ENCODE results near the gene RARB. TPM values are rescaled to one million over a fixed set of nuclear protein-coding genes. Genes with fewer than 3 reads are reported as not detected.

The RARB gene
- total and polyA plus RNA-seq, 10 donors: 1.5 to 13.0 (median 7.5) TPM

DNA sequence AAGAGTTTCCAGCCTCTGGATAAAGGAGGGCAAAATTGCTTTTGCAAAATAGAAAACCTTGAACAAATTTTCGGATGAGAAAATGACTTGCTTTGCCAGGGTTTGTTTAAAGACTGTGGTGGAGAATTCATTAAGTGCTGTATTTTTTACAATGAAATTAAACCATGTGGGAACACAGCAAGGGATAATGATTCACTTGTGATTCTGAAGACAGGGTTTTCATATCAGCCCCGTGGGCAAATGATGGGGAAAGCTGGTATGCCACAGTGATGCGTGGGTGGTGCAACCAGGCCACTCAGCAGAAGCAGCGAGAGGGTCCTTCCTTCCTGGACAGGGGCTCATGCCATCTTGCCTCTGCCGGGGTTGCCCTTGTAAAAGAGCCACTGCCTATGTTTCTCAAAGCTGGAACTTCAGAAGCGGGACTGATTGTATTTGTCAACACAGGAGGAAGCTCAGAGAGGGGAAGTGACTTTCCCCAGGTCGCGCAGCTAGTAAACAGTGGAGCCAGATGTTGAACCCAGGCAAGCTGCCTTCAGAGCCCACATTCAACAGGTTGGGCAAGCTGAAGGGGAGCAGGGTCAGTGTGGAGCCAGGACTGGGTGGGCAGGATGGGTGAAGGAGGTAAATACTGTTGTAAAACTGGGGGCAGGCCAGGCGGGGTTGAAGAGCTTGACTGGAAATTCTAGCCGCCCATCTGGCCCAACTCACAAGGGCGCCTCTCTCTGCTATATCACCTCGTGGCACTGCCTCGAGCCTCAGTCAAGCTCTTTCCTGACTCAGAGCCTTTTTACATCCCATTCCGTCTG is 157.5 kb downstream of the RARB start:
- no peaks in the 10 kb centered on the region for H3K4me1 ChIP-seq

DNA sequence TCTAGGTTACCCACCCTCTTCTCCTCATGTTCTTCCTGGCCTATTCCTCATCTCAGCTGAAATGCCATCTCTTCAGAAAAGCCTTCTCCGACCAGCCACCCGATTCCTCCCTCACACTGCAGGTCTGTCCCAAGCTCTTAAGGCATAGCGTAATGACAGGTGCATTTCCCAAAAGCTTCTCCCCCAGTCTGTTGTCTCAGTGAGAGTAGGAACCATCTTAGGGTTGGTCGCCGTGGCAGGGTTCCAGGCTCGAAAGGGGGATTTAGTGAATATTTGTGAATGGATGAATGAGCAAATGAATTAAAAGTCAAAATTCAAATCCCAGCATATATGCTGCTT is 158.1 kb downstream of the RARB start:
- intact Hi-C loops (cut with DNase I; ENCODE audit: low total_unique reads): no loop called here
- Histone ChIP-seq H3K27me3 (replicated peaks in 1 of 7) (no peaks in the 10 kb centered on the region), H3K27ac (no peak overlapping the region), H3K4me3 (no peak overlapping the region), H3K4me1 (no peaks in the 10 kb centered on the region), H3K36me3 (peaks cover 0 to 11% (median 0%) of the 10 kb centered on the region in 6 donors), H3K9me3 (no peaks in the 10 kb centered on the region)
- no peak for DNase-seq
- TF ChIP-seq POLR2A (IDR thresholded peaks at IDR 0.05) (no peak), POLR2AphosphoS5 (IDR thresholded peaks at IDR 0.05) (no peak)
- TF ChIP-seq, protein P1, sequence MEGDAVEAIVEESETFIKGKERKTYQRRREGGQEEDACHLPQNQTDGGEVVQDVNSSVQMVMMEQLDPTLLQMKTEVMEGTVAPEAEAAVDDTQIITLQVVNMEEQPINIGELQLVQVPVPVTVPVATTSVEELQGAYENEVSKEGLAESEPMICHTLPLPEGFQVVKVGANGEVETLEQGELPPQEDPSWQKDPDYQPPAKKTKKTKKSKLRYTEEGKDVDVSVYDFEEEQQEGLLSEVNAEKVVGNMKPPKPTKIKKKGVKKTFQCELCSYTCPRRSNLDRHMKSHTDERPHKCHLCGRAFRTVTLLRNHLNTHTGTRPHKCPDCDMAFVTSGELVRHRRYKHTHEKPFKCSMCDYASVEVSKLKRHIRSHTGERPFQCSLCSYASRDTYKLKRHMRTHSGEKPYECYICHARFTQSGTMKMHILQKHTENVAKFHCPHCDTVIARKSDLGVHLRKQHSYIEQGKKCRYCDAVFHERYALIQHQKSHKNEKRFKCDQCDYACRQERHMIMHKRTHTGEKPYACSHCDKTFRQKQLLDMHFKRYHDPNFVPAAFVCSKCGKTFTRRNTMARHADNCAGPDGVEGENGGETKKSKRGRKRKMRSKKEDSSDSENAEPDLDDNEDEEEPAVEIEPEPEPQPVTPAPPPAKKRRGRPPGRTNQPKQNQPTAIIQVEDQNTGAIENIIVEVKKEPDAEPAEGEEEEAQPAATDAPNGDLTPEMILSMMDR (IDR thresholded peaks at IDR 0.05 in 8 of 11, conservative IDR thresholded peaks at IDR 0.05 in 3 of 11): no peak
- 93 to 95% (median 93%) methylated on average over 6 of the region's 6 CpGs for WGBS, 5 donors

More for the DNA sequence above, 157.5 kb downstream of the RARB start:
- TF ChIP-seq POLR2A (IDR thresholded peaks at IDR 0.05) (no peak), POLR2AphosphoS5 (IDR thresholded peaks at IDR 0.05) (no peak)
- TF ChIP-seq, protein P1 (IDR thresholded peaks at IDR 0.05 in 8 of 11, conservative IDR thresholded peaks at IDR 0.05 in 3 of 11): no peak
- no peak overlapping the region for H3K27ac ChIP-seq
- peaks cover 0 to 17% (median 0%) of the 10 kb centered on the region in 6 donors for H3K36me3 ChIP-seq
- 71 to 84% (median 81%) methylated on average over 14 of the region's 14 CpGs for WGBS, 5 donors
- no peaks in the 10 kb centered on the region for H3K9me3 ChIP-seq
- DNase-seq: no peak
- intact Hi-C loops (cut with DNase I; ENCODE audit: low total_unique reads): no loop called here
- H3K27me3 ChIP-seq (replicated peaks in 1 of 7): no peaks in the 10 kb centered on the region
- H3K4me3 ChIP-seq: no peak overlapping the region

DNA sequence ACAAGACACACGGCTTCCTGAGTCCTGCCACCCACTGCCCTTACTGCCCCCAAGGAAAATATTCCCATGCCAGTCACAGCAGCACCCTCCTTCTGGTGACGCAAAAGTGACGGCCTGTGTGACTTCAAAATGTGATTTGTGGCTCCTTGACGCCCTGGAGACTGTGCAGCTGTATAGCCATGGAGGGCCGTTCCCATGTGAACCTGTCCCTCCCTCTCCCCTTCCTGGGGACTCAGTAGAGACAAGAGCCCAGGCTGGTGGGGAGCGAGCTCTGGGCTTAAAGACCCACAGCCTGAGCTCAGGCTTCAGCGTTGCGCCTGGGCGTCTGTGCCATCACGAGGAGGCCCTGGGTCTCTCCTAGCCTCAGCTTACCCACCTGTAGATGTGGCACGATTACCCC is 158.5 kb downstream of the RARB start:
- TF ChIP-seq POLR2AphosphoS5 (IDR thresholded peaks at IDR 0.05) (no peak), POLR2A (IDR thresholded peaks at IDR 0.05) (no peak)
- TF ChIP-seq, protein P1 (IDR thresholded peaks at IDR 0.05 in 8 of 11, conservative IDR thresholded peaks at IDR 0.05 in 3 of 11): no peak

DNA sequence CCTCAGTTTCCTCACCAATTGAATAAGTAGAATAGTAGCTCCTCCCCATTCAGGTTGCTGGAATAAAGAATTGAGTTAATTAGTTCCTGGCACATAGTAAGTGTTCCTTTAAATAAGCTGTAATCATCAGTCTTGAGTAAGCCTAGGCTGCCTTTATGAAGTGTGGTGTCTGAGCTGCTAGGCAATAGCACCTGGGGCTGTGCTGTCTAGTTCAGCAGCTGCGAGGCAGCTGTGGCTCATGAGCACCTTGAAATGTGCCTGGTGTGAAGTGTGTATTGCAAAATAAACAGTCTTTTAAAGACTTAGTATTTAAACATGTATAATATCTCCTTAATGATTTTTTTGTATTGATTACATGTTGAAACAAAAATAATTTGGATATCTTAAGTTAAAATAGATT is 159.0 kb downstream of the RARB start:
- 83 to 93% (median 86%) methylated on average over 1 of the region's 1 CpG for WGBS, 5 donors

More for the DNA sequence above, 158.5 kb downstream of the RARB start:
- Histone ChIP-seq H3K4me1 (no peaks in the 10 kb centered on the region), H3K9me3 (no peaks in the 10 kb centered on the region), H3K36me3 (peaks cover 0 to 8% (median 0%) of the 10 kb centered on the region in 6 donors), H3K27me3 (replicated peaks in 1 of 7) (no peaks in the 10 kb centered on the region), H3K27ac (no peak overlapping the region), H3K4me3 (no peak overlapping the region)
- 84 to 94% (median 89%) methylated on average over 5 to 11 of the region's 11 CpGs for WGBS, 5 donors
- DNase-seq: no peak
- intact Hi-C loops (cut with DNase I; ENCODE audit: low total_unique reads): no loop called here

More for the DNA sequence above, 159.0 kb downstream of the RARB start:
- Histone ChIP-seq H3K27ac (no peak overlapping the region), H3K36me3 (peaks cover 0 to 6% (median 0%) of the 10 kb centered on the region in 6 donors), H3K4me3 (no peak overlapping the region), H3K4me1 (peaks cover 0 to under 1% (median 0%) of the 10 kb centered on the region in 6 donors), H3K9me3 (no peaks in the 10 kb centered on the region), H3K27me3 (replicated peaks in 1 of 7) (no peaks in the 10 kb centered on the region)
- TF ChIP-seq POLR2AphosphoS5 (IDR thresholded peaks at IDR 0.05) (no peak), POLR2A (IDR thresholded peaks at IDR 0.05) (no peak)
- TF ChIP-seq, protein P1 (IDR thresholded peaks at IDR 0.05 in 8 of 11, conservative IDR thresholded peaks at IDR 0.05 in 3 of 11): no peak
- intact Hi-C loops (cut with DNase I; ENCODE audit: low total_unique reads): no loop called here
- DNase-seq: no peak
